Psoas muscle (tissue), 8 donors: ENCODE results near the gene PGS1. TPM values are rescaled to one million over a fixed set of nuclear protein-coding genes. Genes with fewer than 3 reads are reported as not detected.

ENCODE experiments used
- ATAC-seq, 4 donors: fragments of 200-7000 bp; cut with Tn5 transposase; one replicate each; pipeline ENCODE4 v1.9.1; 2020; ENCODE audit warnings: moderate library complexity in 3 of 4, mild to moderate bottlenecking in 2 of 4
- DNase-seq, 2 donors: peaks; one replicate each; pipeline ENCODE4 v3.0.0-alpha.2; 2020
- H3K27ac ChIP-seq: fragments of 200-600 bp; one replicate; pipeline ENCODE4 v1.8.0; 2022
- H3K27me3 ChIP-seq, 3 donors: fragments of 200-600 bp in 1 of 3; one replicate each; pipeline versions ENCODE4 v1.6.1 to v1.8.0; 2013 to 2022; ENCODE audit warnings: low read length in 2 of 3, mild to moderate bottlenecking in 2 of 3, moderate library complexity in 1 of 3; ENCODE audit not compliant: insufficient read depth in 3 of 3
- H3K36me3 ChIP-seq, 2 donors: fragments of 200-600 bp in 1 of 2; one replicate each; pipeline versions ENCODE4 v1.6.1 to v1.8.0; 2013 to 2022; ENCODE audit warnings: low read depth in 1 of 2, mild to moderate bottlenecking in 1 of 2, moderate library complexity in 1 of 2; ENCODE audit not compliant: insufficient read depth in 1 of 2
- H3K4me1 ChIP-seq: fragments of 200-600 bp; one replicate; pipeline ENCODE4 v1.8.0; 2022
- H3K4me3 ChIP-seq: fragments of 200-600 bp; one replicate; pipeline ENCODE4 v1.8.0; 2022; ENCODE audit warnings: mild to moderate bottlenecking
- H3K9me3 ChIP-seq: fragments of 200-600 bp; one replicate; pipeline ENCODE4 v1.8.0; 2022
- WGBS, 3 donors: extraction: QIAGEN DNeasy Blood & Tissue Kit; methylation state at CpG; one replicate each; pipeline versions ENCODE4 v1.1.6 to v1.1.7; 2013; 5-methylcytosine and 5-hydroxymethylcytosine counted together
- intact Hi-C, 2 donors: fragments of 100-400 bp; cut with DNase I; formaldehyde crosslinking; loops; one replicate each; pipeline versions ENCODE4 v1.11.0 to v1.14.2; 2022
- polyA plus RNA-seq, 3 donors: library from polyadenylated mRNA; stranded (reverse); fragments of 200-250 nt; gene quantifications; one replicate each; pipeline ENCODE4 v1.2.3, GENCODE V29; 2013
- total RNA-seq, 4 donors: library from RNA; stranded (reverse); fragmentation: NEBNext Ultra II Directional in 2 of 4; extraction: Animal tissue kit (Norgen Biotek cat#: 25700) in 2 of 4; gene quantifications; one replicate each; pipeline versions ENCODE4 v1.2.1 to v1.2.4, GENCODE V29; 2021 to 2023
- TF ChIP-seq, protein P1 (sequence below): fragments of 200-600 bp; IDR thresholded peaks from one replicate; pipeline ENCODE4 v1.8.0; 2022; ENCODE audit warnings: antibody characterized with exemption
- donor health status: healthy with polysubstance abuse.
- donor health status: DM: no; HTN: no; CAD: no; lungs with moderate emphysema.
- donor health status: Bipolar disorder and iron deficiency.
- donor health status: healthy.
- donor health status: DM: yes; HTN: yes; CAD: no.
- donor health status: DM: no; HTN: no; CAD: no.
- donor health status: DM: no; HTN: no; CAD: no.
- donor health status: DM: yes; HTN: yes; CAD: no.

PGS1 gene
- total and polyA plus RNA-seq, 7 donors: 10.2 to 24.2 (median 16.3) TPM

DNA sequence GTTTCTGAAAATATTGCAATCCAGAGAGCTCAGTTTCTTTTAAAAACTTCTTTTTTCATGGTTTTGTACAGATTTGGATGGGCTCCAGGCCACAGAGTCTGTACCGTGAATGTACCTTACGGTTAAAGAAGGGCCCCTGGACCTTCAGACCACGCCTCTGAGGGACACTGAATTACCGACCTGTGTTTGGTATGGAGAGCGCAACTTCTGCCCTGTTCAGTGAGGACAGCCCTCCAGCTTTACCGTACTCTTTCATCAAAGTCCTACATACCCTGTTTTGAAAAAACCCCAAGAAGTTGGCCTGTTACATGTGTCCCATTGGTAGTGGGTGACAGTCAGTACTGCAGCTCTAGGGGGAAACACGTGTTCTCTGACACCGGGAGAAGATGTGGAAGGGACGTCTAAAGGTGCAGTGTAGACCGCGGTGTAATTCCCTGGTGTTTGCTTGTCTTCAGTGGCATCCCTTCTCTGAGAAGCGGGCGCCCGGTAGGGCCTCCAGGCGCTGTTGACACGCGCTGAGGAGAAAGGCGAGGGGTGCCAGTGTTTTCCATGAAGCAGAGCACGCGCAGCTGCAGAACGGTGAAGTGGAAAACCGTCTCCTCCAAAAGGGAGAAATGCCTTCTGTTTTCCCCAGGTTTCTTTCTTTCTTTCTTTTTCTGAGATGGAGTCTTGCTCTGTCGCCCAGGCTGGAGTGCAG, 6.2 kb downstream of the PGS1 start:
- ATAC-seq (peak in 2 of 4 donors; percentile 6 to 23), DNase-seq (no peak)
- H3K27me3 ChIP-seq: no peaks in the 10 kb centered on the region
- intact Hi-C loops: no loop called here
- peak overlapping the region; percentile 84 for H3K27ac ChIP-seq
- no peaks in the 10 kb centered on the region for H3K9me3 ChIP-seq
- H3K4me3 ChIP-seq: no peak overlapping the region
- peaks cover 89% of the 10 kb centered on the region for H3K4me1 ChIP-seq
- peaks cover 0 to 10% of the 10 kb centered on the region in 2 donors for H3K36me3 ChIP-seq
- TF ChIP-seq, protein P1, sequence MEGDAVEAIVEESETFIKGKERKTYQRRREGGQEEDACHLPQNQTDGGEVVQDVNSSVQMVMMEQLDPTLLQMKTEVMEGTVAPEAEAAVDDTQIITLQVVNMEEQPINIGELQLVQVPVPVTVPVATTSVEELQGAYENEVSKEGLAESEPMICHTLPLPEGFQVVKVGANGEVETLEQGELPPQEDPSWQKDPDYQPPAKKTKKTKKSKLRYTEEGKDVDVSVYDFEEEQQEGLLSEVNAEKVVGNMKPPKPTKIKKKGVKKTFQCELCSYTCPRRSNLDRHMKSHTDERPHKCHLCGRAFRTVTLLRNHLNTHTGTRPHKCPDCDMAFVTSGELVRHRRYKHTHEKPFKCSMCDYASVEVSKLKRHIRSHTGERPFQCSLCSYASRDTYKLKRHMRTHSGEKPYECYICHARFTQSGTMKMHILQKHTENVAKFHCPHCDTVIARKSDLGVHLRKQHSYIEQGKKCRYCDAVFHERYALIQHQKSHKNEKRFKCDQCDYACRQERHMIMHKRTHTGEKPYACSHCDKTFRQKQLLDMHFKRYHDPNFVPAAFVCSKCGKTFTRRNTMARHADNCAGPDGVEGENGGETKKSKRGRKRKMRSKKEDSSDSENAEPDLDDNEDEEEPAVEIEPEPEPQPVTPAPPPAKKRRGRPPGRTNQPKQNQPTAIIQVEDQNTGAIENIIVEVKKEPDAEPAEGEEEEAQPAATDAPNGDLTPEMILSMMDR: no peak
- WGBS, 3 donors: 83 to 85% (median 84%) methylated on average over 23 of the region's 23 CpGs

GRCh38 chr17:78387977-78388941, 9.8 kb downstream of the PGS1 start:
- DNase-seq (no peak), ATAC-seq (no peak)
- Histone ChIP-seq H3K4me1 (peaks cover 87% of the 10 kb centered on the region), H3K27ac (peak overlapping the region; percentile 70), H3K9me3 (no peaks in the 10 kb centered on the region), H3K27me3 (no peaks in the 10 kb centered on the region), H3K4me3 (no peak overlapping the region), H3K36me3 (peaks cover 0 to 5% of the 10 kb centered on the region in 2 donors)
- TF ChIP-seq, protein P1: no peak
- 42 to 60% (median 52%) methylated on average over 10 of the region's 10 CpGs for WGBS, 3 donors
- intact Hi-C loops: no loop called here

DNA sequence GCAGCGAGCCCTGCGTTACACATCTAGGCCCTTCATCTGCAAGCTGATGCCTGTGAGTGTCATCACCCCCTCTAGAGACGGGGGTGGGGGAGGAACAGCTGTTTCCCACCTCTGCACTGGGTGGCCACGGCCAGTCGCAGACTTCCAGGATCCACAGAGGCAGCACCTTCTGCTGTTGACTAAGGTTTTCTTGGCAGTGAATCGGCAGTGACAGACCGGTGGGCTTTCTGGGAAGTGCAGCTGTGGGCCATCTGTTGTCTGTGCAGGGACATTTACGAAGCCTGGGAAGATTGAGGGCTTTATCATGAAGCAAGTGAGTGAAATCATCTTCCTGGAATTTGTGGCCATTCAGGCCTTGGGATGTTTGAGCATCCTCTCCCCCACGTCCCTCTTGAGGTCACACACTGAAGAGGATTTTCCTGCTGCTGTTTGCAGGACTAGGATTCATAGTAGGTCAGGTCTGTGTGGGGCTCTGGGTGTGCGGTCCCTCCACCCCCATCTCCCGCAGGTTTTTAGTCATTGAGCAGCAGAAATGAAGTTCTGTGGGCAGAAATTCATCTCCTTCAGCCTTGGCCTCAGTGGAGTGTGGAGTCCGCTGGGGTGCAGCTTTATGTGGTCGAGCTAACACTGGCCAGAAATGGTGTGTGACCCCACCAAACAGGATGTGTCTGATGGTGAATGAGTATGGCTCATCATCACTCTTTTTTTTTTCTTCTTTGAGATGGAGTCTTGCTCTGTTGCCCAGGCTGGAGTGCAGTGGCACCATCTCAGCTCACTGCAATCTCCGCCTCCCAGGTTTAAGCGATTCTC, 12.0 kb downstream of the PGS1 start:
- Histone ChIP-seq H3K27me3 (no peaks in the 10 kb centered on the region), H3K27ac (peak overlapping the region; percentile 28), H3K4me3 (no peak overlapping the region), H3K9me3 (no peaks in the 10 kb centered on the region), H3K4me1 (peaks cover 68% of the 10 kb centered on the region), H3K36me3 (peaks cover 0 to 22% of the 10 kb centered on the region in 2 donors)
- TF ChIP-seq, protein P1: peak; percentile 7
- intact Hi-C loops: no loop called here
- WGBS, 3 donors: 42 to 63% (median 51%) methylated on average over 15 of the region's 15 CpGs
- ATAC-seq (peak; percentile 48 to 86 (median 71)), DNase-seq (peak in 1 of 2 donors; percentile 61)

GRCh38 chr17:78391051-78391431, 12.6 kb downstream of the PGS1 start:
- TF ChIP-seq, protein P1: no peak
- DNase-seq: no peak
- Histone ChIP-seq H3K4me3 (no peak overlapping the region), H3K27ac (peak overlapping the region; percentile 28), H3K36me3 (peaks cover 0 to 27% of the 10 kb centered on the region in 2 donors), H3K27me3 (no peaks in the 10 kb centered on the region), H3K4me1 (peaks cover 68% of the 10 kb centered on the region), H3K9me3 (no peaks in the 10 kb centered on the region)
- WGBS, 3 donors: 79 to 92% (median 87%) methylated on average over 11 of the region's 11 CpGs
- intact Hi-C loops: no loop called here
- ATAC-seq: no peak
